Lung (tissue), 12 donors: ENCODE data around the gene MAGIX. TPM values are rescaled to one million over a fixed set of nuclear protein-coding genes. Genes with fewer than 3 reads are reported as not detected.
"Not testable (repeated sequence)": the region's sequence is repeated elsewhere in the genome, so short reads cannot be mapped to it uniquely, and the experiment has no call there.

Source experiments
- ATAC-seq: fragments of 200-7000 bp; cut with Tn5 transposase; one replicate; pipeline ENCODE4 v1.9.1; 2020; ENCODE audit warnings: moderate number of reproducible peaks; ENCODE audit not compliant: insufficient read depth, low FRiP score
- DNase-seq, 3 donors: peaks; one replicate each; pipeline ENCODE4 v3.0.0-alpha.2; 2013 to 2017
- H3K27ac ChIP-seq, 2 donors: one replicate each; pipeline ENCODE4 v1.5.1; 2013; ENCODE audit warnings: mild to moderate bottlenecking in 2 of 2, moderate library complexity in 2 of 2, control low read depth in 1 of 2, inconsistent platforms in 1 of 2, low read depth in 1 of 2, low read length in 1 of 2
- H3K27me3 ChIP-seq, 3 donors: one replicate each; pipeline ENCODE4 v1.5.1; 2013; ENCODE audit warnings: low read length in 2 of 3; ENCODE audit not compliant: control insufficient read depth in 3 of 3, insufficient read depth in 3 of 3
- H3K36me3 ChIP-seq, 4 donors: one replicate each; pipeline ENCODE4 v1.5.1; 2013; ENCODE audit warnings: low read length in 4 of 4, mild to moderate bottlenecking in 1 of 4, moderate library complexity in 1 of 4; ENCODE audit not compliant: control insufficient read depth in 4 of 4, insufficient read depth in 4 of 4
- H3K4me1 ChIP-seq, 5 donors: one replicate each; pipeline ENCODE4 v1.5.1; 2013; ENCODE audit warnings: low read length in 5 of 5, mild to moderate bottlenecking in 2 of 5, moderate library complexity in 1 of 5; ENCODE audit not compliant: control insufficient read depth in 5 of 5, insufficient read depth in 5 of 5
- H3K4me3 ChIP-seq: one replicate; pipeline ENCODE4 v1.5.1; 2013; ENCODE audit warnings: mild to moderate bottlenecking, control low read depth, moderate library complexity
- H3K9ac ChIP-seq, 2 donors: one replicate each; pipeline ENCODE4 v1.5.1; 2013; ENCODE audit warnings: low read length in 2 of 2, control low read depth in 1 of 2; ENCODE audit not compliant: insufficient read depth in 1 of 2
- H3K9me3 ChIP-seq, 4 donors: one replicate each; pipeline ENCODE4 v1.5.1; 2013; ENCODE audit warnings: low read length in 3 of 4, mild to moderate bottlenecking in 1 of 4, moderate library complexity in 1 of 4; ENCODE audit not compliant: control insufficient read depth in 4 of 4, insufficient read depth in 3 of 4
- CTCF ChIP-seq: IDR thresholded peaks from 2 replicates; pipeline ENCODE4 v1.5.1; 2012; ENCODE audit warnings: mild to moderate bottlenecking; ENCODE audit errors: control extremely low read depth, extremely low read depth
- WGBS, 2 donors: extraction: QIAGEN DNeasy Blood & Tissue Kit; methylation state at CpG; one replicate each; pipeline ENCODE4 v1.1.7; 2013; 5-methylcytosine and 5-hydroxymethylcytosine counted together
- polyA plus RNA-seq, 2 donors: library from polyadenylated mRNA; stranded (reverse); fragments of 200-250 nt; gene quantifications; one replicate each; pipeline ENCODE4 v1.2.1, GENCODE V29; 2013
- total RNA-seq, 2 donors: library from RNA; depleted of rRNA in 1 of 2; stranded (reverse); fragments of >200 nt in 1 of 2; gene quantifications; one replicate each; pipeline ENCODE4 v1.2.1, GENCODE V29; 2014 to 2021
- donor health status: control.
- donor health status: control.
- donor health status: Bipolar disorder and iron deficiency.
- donor health status: healthy.
- donor health status: DM: yes; HTN: yes; CAD: no.

Gene MAGIX
- total and polyA plus RNA-seq, 4 donors = 7.3 to 19.0 (median 12.5) TPM

DNA sequence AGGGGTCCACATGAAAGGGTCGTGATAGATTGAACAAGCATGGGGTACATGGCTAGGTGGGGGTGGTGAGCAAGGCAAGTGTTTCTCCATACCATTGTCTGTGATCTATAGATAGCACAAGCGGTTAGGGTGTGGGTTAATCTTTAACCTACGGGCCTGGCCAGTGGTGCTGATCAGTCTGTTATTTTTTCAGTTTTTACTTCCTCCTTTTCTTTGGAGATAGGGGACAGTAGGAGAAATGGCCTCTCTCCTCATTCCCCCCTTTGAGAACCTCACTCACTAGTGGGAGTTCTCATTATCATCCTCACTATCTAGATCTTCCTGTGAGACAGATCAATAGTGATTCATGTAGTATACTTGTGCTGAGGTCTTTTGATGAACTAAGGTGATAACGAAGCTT lies 22.8 kb upstream of the MAGIX start:
- 80 to 90% methylated on average over 4 of the region's 4 CpGs for WGBS, 2 donors
- Histone ChIP-seq H3K4me3 (no peak overlapping the region), H3K36me3 (no peaks in the 10 kb centered on the region), H3K27me3 (no peaks in the 10 kb centered on the region), H3K9ac (no peak overlapping the region), H3K4me1 (no peaks in the 10 kb centered on the region), H3K9me3 (peaks cover 0 to 31% (median 11%) of the 10 kb centered on the region in 4 donors), H3K27ac (no peak overlapping the region)
- ATAC-seq = no peak
- no peak for DNase-seq
- no peak for TF ChIP-seq CTCF

DNA sequence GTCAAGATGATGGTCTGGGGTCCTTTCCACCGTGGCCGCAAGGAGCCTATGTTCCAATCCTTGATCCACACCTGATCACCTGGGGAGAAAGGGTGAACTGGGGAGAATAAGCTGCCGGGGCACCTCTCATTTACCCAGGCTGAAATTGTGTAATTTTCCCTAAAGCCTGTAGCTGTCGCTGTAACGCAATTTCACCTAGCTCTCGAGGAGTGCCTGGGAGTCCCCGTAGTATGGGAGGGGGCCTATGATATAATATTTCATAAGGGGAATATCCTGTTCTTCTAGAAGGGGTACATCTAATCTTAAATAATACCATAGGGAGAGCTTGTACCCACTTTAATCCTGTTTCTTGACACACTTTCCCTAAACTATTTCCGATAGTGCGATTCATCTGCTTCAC lies 20.3 kb upstream of the MAGIX start:
- not testable (repeated sequence) for H3K27me3 ChIP-seq, H3K9ac ChIP-seq, H3K4me3 ChIP-seq, H3K4me1 ChIP-seq, H3K36me3 ChIP-seq, DNase-seq, ATAC-seq, H3K27ac ChIP-seq
- 47% methylated on average over 9 of the region's 9 CpGs for WGBS, 2 donors
- H3K9me3 ChIP-seq = peaks cover 0 to 33% (median 11%) of the 10 kb centered on the region in 4 donors

- H3K9me3 ChIP-seq = peaks cover 0 to 29% (median 14%) of the 10 kb centered on the region in 4 donors
- not testable (repeated sequence) for ATAC-seq, DNase-seq
These were observed 19.4 kb upstream of the MAGIX start for GRCh38 chrX:49143154-49143553.

GRCh38 chrX:49147282-49147681 lies 15.3 kb upstream of the MAGIX start:
- no peak overlapping the region for H3K27ac ChIP-seq
- no peak for TF ChIP-seq CTCF
- H3K9ac ChIP-seq = no peak overlapping the region
- H3K27me3 ChIP-seq = no peaks in the 10 kb centered on the region
- WGBS, 2 donors = 91 to 97% methylated on average over 5 to 8 of the region's 8 CpGs
- no peak overlapping the region for H3K4me3 ChIP-seq
- no peaks in the 10 kb centered on the region for H3K4me1 ChIP-seq
- no peaks in the 10 kb centered on the region for H3K36me3 ChIP-seq
- ATAC-seq (no peak), DNase-seq (no peak)
- H3K9me3 ChIP-seq = peaks cover 0 to 16% (median 5%) of the 10 kb centered on the region in 4 donors

More at GRCh38 chrX:49143154-49143553, 19.4 kb upstream of the MAGIX start:
- H3K4me3 ChIP-seq, H3K4me1 ChIP-seq, H3K9ac ChIP-seq, H3K27me3 ChIP-seq, H3K27ac ChIP-seq, H3K36me3 ChIP-seq: not testable (repeated sequence)
- 65 to 84% methylated on average over 7 of the region's 7 CpGs for WGBS, 2 donors
